ENCODE data around the gene NUCKS1. TPM values are rescaled to one million over a fixed set of nuclear protein-coding genes. Genes with fewer than 3 reads are reported as not detected.

NUCKS1 gene
- total and polyA plus RNA-seq, 2 of the 13 experiments (the other 11 are each of a cell fraction or from before 2014, with no cell fraction given), result 35.5 to 117 TPM

DNA sequence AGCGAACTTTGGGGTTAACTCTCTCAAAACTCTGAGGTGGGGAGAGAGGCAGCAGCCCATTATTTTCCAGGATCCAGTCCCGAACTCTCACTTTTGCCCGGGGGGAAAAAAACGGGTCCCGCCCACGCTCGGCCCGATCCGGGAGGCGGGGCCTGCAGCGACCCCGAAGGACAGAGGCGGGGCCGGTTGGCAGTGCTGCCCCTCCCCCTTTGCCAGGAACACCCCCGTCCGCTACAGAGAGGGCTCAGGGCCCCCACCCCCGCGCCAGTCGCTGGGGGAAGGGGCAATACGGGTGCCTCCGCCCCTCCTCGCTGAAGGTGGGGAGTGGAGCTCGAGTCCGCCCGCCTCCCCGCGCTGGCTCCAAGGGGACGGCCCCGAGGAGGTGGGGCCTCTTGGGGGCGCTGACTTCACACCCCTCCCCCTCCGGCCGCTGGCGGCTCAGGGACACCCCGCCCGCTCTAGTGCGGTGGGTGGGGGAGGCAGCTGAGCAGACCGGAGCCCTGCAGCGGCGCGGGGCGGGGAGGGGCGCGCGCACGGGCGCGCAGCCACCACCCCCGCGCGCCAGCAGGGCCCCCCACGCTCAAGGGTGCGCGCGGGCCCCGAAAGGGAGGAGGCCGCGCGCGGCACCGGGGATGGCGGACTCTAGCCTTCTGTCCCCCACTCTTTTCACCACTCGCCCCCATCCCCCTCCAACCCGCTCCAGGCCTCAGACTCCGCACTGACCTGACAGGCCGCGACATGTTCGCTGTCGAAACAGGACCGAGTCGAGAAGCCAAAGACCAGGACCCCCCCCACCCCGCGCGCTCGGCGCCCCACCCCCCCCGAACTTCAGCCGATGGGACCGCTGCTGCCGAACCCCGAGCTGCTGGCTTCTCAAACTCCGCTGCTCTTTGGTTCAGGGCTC is 496 bp downstream of the NUCKS1 start (continued):
- TF ChIP-seq, protein P1, sequence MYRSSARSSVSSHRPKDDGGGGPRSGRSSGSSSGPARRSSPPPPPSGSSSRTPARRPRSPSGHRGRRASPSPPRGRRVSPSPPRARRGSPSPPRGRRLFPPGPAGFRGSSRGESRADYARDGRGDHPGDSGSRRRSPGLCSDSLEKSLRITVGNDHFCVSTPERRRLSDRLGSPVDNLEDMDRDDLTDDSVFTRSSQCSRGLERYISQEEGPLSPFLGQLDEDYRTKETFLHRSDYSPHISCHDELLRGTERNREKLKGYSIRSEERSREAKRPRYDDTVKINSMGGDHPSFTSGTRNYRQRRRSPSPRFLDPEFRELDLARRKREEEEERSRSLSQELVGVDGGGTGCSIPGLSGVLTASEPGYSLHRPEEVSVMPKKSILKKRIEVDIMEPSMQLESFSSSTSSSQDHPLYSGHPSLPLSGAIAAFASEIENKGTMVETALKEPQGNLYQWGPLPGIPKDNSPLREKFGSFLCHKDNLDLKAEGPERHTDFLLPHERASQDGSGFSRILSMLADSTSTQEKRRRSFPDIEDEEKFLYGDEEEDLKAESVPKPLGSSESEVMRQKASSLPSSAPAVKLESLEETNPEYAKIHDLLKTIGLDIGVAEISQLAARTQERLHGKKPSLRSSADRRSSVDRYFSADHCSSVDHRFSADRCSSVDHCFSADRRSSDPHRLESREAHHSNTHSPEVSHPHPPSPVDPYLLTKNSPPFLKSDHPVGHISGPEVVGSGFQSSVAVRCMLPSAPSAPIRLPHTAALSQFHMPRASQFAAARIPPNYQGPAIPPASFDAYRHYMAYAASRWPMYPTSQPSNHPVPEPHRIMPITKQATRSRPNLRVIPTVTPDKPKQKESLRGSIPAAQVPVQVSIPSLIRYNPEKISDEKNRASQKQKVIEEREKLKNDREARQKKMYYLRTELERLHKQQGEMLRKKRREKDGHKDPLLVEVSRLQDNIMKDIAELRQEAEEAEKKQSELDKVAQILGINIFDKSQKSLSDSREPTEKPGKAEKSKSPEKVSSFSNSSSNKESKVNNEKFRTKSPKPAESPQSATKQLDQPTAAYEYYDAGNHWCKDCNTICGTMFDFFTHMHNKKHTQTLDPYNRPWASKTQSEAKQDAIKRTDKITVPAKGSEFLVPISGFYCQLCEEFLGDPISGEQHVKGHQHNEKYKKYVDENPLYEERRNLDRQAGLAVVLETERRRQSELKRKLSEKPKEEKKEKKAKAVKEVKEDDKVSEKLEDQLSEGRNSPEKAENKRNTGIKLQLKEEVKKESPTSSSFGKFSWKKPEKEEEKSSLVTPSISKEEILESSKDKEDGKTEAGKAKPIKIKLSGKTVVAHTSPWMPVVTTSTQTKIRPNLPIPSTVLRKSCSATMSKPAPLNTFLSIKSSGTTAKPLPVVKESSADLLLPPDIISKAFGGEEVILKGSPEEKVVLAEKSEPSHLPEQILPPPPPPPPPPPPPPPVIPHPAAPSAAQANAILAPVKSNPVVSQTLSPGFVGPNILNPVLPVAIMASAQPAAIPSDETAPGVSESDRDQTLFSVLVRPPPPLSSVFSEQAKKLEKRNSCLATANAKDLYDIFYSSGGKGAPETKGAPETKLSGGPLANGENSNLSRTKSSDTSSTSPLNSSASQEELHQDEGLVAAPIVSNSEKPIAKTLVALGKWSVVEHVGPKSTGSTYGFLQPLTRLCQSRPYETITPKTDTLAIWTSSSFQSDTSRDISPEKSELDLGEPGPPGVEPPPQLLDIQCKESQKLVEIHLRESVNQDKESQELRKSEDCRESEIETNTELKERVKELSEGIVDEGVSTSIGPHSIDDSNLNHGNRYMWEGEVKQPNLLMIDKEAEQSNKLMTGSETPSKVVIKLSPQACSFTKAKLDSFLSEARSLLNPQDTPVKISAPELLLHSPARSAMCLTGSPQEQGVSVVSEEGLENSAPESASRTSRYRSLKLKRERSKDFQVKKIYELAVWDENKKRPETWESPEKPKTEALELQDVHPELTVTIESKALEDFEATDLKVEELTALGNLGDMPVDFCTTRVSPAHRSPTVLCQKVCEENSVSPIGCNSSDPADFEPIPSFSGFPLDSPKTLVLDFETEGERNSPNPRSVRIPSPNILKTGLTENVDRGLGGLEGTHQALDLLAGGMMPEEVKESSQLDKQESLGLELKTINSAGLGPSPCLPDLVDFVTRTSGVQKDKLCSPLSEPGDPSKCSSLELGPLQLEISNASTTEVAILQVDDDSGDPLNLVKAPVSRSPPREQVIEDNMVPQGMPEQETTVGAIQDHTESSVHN (CRISPR knock-in tag; IDR thresholded peaks at IDR 0.05), result no peak
- TF ChIP-seq MTF2 (CRISPR knock-in tag; IDR thresholded peaks at IDR 0.05; ENCODE audit: borderline replicate concordance) (no peak; the same call in 1 of the 2 replicates), KDM4B (CRISPR knock-in tag; IDR thresholded peaks at IDR 0.05) (no peak; the same call in 1 of the 2 replicates), SYNCRIP (IDR thresholded peaks at IDR 0.05; ENCODE audit: insufficient read depth, low read depth, low read length) (no peak), POLR2A (IDR thresholded peaks at IDR 0.05; ENCODE audit: insufficient read depth in 1 of 2, low read depth in 2 of 2, low read length in 2 of 2) (peak; percentile 49 to 64; a peak in 3 of 4 replicates), ZNF564 (CRISPR knock-in tag; IDR thresholded peaks at IDR 0.05) (peak; percentile 47; the same call in 1 of the 2 replicates), MTA1 (CRISPR knock-in tag; IDR thresholded peaks at IDR 0.05; ENCODE audit: borderline replicate concordance) (no peak)
- TF ChIP-seq, protein P2, sequence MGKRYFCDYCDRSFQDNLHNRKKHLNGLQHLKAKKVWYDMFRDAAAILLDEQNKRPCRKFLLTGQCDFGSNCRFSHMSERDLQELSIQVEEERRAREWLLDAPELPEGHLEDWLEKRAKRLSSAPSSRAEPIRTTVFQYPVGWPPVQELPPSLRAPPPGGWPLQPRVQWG (CRISPR knock-in tag; IDR thresholded peaks at IDR 0.05; ENCODE audit: borderline replicate concordance, low read depth), result no peak
- TF ChIP-seq, protein P3, sequence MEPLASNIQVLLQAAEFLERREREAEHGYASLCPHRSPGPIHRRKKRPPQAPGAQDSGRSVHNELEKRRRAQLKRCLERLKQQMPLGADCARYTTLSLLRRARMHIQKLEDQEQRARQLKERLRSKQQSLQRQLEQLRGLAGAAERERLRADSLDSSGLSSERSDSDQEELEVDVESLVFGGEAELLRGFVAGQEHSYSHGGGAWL (CRISPR knock-in tag; IDR thresholded peaks at IDR 0.05), result no peak; the same call in none of the 2 replicates
- TF ChIP-seq, protein P4, sequence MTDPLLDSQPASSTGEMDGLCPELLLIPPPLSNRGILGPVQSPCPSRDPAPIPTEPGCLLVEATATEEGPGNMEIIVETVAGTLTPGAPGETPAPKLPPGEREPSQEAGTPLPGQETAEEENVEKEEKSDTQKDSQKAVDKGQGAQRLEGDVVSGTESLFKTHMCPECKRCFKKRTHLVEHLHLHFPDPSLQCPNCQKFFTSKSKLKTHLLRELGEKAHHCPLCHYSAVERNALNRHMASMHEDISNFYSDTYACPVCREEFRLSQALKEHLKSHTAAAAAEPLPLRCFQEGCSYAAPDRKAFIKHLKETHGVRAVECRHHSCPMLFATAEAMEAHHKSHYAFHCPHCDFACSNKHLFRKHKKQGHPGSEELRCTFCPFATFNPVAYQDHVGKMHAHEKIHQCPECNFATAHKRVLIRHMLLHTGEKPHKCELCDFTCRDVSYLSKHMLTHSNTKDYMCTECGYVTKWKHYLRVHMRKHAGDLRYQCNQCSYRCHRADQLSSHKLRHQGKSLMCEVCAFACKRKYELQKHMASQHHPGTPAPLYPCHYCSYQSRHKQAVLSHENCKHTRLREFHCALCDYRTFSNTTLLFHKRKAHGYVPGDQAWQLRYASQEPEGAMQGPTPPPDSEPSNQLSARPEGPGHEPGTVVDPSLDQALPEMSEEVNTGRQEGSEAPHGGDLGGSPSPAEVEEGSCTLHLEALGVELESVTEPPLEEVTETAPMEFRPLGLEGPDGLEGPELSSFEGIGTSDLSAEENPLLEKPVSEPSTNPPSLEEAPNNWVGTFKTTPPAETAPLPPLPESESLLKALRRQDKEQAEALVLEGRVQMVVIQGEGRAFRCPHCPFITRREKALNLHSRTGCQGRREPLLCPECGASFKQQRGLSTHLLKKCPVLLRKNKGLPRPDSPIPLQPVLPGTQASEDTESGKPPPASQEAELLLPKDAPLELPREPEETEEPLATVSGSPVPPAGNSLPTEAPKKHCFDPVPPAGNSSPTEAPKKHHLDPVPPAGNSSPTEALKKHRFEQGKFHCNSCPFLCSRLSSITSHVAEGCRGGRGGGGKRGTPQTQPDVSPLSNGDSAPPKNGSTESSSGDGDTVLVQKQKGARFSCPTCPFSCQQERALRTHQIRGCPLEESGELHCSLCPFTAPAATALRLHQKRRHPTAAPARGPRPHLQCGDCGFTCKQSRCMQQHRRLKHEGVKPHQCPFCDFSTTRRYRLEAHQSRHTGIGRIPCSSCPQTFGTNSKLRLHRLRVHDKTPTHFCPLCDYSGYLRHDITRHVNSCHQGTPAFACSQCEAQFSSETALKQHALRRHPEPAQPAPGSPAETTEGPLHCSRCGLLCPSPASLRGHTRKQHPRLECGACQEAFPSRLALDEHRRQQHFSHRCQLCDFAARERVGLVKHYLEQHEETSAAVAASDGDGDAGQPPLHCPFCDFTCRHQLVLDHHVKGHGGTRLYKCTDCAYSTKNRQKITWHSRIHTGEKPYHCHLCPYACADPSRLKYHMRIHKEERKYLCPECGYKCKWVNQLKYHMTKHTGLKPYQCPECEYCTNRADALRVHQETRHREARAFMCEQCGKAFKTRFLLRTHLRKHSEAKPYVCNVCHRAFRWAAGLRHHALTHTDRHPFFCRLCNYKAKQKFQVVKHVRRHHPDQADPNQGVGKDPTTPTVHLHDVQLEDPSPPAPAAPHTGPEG (CRISPR knock-in tag; IDR thresholded peaks at IDR 0.05), result no peak
- TF ChIP-seq, protein P5, sequence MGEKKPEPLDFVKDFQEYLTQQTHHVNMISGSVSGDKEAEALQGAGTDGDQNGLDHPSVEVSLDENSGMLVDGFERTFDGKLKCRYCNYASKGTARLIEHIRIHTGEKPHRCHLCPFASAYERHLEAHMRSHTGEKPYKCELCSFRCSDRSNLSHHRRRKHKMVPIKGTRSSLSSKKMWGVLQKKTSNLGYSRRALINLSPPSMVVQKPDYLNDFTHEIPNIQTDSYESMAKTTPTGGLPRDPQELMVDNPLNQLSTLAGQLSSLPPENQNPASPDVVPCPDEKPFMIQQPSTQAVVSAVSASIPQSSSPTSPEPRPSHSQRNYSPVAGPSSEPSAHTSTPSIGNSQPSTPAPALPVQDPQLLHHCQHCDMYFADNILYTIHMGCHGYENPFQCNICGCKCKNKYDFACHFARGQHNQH (CRISPR knock-in tag; IDR thresholded peaks at IDR 0.05), result peak; percentile 83

Measured in HepG2 (cell line).